KMS-11 (cell line): ENCODE measurements around the gene C11orf24.

Experiments
- H2AFZ ChIP-seq: fragments of 200-600 bp; sonication (generic); 2 replicates; pipeline ENCODE4 v1.6.1; 2016; ENCODE audit warnings: antibody characterized with exemption, mixed run types, low read depth
- H3K27ac ChIP-seq: fragments of 200-600 bp; sonication (generic); 2 replicates; pipeline ENCODE4 v1.6.1; 2016; ENCODE audit warnings: mild to moderate bottlenecking, mixed run types
- H3K27me3 ChIP-seq: fragments of 200-600 bp; sonication (generic); 2 replicates; pipeline ENCODE4 v1.6.1; 2017; ENCODE audit warnings: mild to moderate bottlenecking, low read depth, mixed run types, moderate library complexity; ENCODE audit not compliant: insufficient read depth
- H3K36me3 ChIP-seq: fragments of 200-600 bp; sonication (generic); 2 replicates; pipeline ENCODE4 v1.6.1; 2017; ENCODE audit warnings: mild to moderate bottlenecking, mixed run types; ENCODE audit not compliant: insufficient read depth
- H3K4me1 ChIP-seq: fragments of 200-600 bp; sonication (generic); 2 replicates; pipeline ENCODE4 v1.6.1; 2016; ENCODE audit warnings: mild to moderate bottlenecking, low read depth, mixed run types; ENCODE audit not compliant: poor library complexity, severe bottlenecking
- H3K4me2 ChIP-seq: fragments of 200-600 bp; sonication (generic); 2 replicates; pipeline ENCODE4 v1.7.0; 2016; ENCODE audit warnings: mild to moderate bottlenecking, mixed run types
- H3K4me3 ChIP-seq: fragments of 200-600 bp; sonication (generic); IDR thresholded peaks from 2 replicates; pipeline ENCODE4 v1.6.1; 2017; ENCODE audit warnings: low read depth, low read length, mixed read lengths; ENCODE audit not compliant: insufficient read depth
- H3K79me2 ChIP-seq: fragments of 200-600 bp; sonication (generic); 2 replicates; pipeline ENCODE4 v1.6.1; 2016; ENCODE audit warnings: low read depth, mixed run types; ENCODE audit not compliant: insufficient read depth
- H3K9ac ChIP-seq: fragments of 200-600 bp; sonication (generic); 2 replicates; pipeline ENCODE4 v1.6.1; 2016; ENCODE audit warnings: mild to moderate bottlenecking, mixed run types
- H4K20me1 ChIP-seq: fragments of 200-600 bp; sonication (generic); 2 replicates; pipeline ENCODE4 v1.6.1; 2016; ENCODE audit warnings: mild to moderate bottlenecking, mixed run types; ENCODE audit not compliant: insufficient read depth
- CTCF ChIP-seq: fragments of 200-600 bp; sonication (generic); conservative IDR thresholded peaks from 2 replicates; pipeline ENCODE4 v1.6.1; 2017; ENCODE audit warnings: low read depth, mild to moderate bottlenecking, antibody characterized with exemption, low read length, moderate library complexity, mixed read lengths

Gene C11orf24

GRCh38 chr11:68275721-68276507, 4.1 kb upstream of the C11orf24 start:
- Histone ChIP-seq H3K4me2 (no peak overlapping the region), H3K4me3 (no peak overlapping the region), H3K36me3 (no peaks in the 10 kb centered on the region), H4K20me1 (no peaks in the 10 kb centered on the region), H3K9ac (no peak overlapping the region), H2AFZ (no peak overlapping the region), H3K79me2 (peaks cover 8% of the 10 kb centered on the region; the same call in 1 of the 2 replicates), H3K27ac (no peak overlapping the region), H3K27me3 (no peaks in the 10 kb centered on the region), H3K4me1 (peaks cover 10% of the 10 kb centered on the region)
- TF ChIP-seq CTCF = no peak

GRCh38 chr11:68274306-68274705, 2.5 kb upstream of the C11orf24 start:
- Histone ChIP-seq H3K4me3 (no peak overlapping the region), H4K20me1 (no peaks in the 10 kb centered on the region), H3K4me2 (no peak overlapping the region), H3K27ac (no peak overlapping the region), H2AFZ (no peak overlapping the region), H3K27me3 (no peaks in the 10 kb centered on the region), H3K9ac (no peak overlapping the region), H3K4me1 (peaks cover 26% of the 10 kb centered on the region), H3K79me2 (peaks cover 24% of the 10 kb centered on the region), H3K36me3 (no peaks in the 10 kb centered on the region)
- TF ChIP-seq CTCF = no peak

- no peak for TF ChIP-seq CTCF
- peak overlapping the region; percentile 90; the same call in 1 of the 2 replicates for H3K9ac ChIP-seq
- no peak overlapping the region for H3K4me3 ChIP-seq
- H3K4me1 ChIP-seq = peaks cover 37% of the 10 kb centered on the region
- H2AFZ ChIP-seq = peak overlapping the region; percentile 56; the same call in 1 of the 2 replicates
- H4K20me1 ChIP-seq = no peaks in the 10 kb centered on the region
- H3K79me2 ChIP-seq = peaks cover 35% of the 10 kb centered on the region
- H3K27me3 ChIP-seq = no peaks in the 10 kb centered on the region
- peak overlapping the region; percentile 47 for H3K4me2 ChIP-seq
- no peaks in the 10 kb centered on the region for H3K36me3 ChIP-seq
- peak overlapping the region; percentile 84 for H3K27ac ChIP-seq
Measured at GRCh38 chr11:68273026-68273738, 1.4 kb upstream of the C11orf24 start.

- Histone ChIP-seq H3K36me3 (no peaks in the 10 kb centered on the region), H3K9ac (peak overlapping the region; percentile 90), H3K27me3 (no peaks in the 10 kb centered on the region), H3K27ac (peak overlapping the region; percentile 84), H3K4me1 (peaks cover 55% of the 10 kb centered on the region), H3K4me3 (no peak overlapping the region), H3K79me2 (peaks cover 44% of the 10 kb centered on the region), H3K4me2 (peak overlapping the region; percentile 59), H2AFZ (peak overlapping the region; percentile 28; the same call in 1 of the 2 replicates), H4K20me1 (no peaks in the 10 kb centered on the region)
- TF ChIP-seq CTCF = no peak; the same call in 1 of the 2 replicates
Measured at GRCh38 chr11:68271023-68271780, 571 bp downstream of the C11orf24 start.
